Neural cell (in vitro differentiated cells): ENCODE results near the gene DNAH5.

Experiments
- EP300 ChIP-seq: fragments of 450-650 bp; conservative IDR thresholded peaks from 2 replicates; pipeline ENCODE4 v1.6.1; 2014; ENCODE audit warnings: antibody characterized with exemption, mild to moderate bottlenecking, moderate library complexity; ENCODE audit not compliant: poor library complexity, severe bottlenecking
- EZH2 ChIP-seq: fragments of 200-600, 300-800 bp; shearing (Covaris generic), sonication (generic); IDR thresholded peaks from 2 replicates; pipeline ENCODE4 v1.6.1; 2014; ENCODE audit warnings: antibody characterized with exemption, low read length, borderline replicate concordance, mild to moderate bottlenecking; ENCODE audit not compliant: insufficient read depth, poor library complexity, severe bottlenecking
- POLR2AphosphoS5 ChIP-seq: IDR thresholded peaks from 2 replicates; pipeline ENCODE4 v1.6.1; 2012
- TAF1 ChIP-seq: IDR thresholded peaks from 2 replicates; pipeline ENCODE4 v1.6.1; 2012; ENCODE audit warnings: low read depth
- TF ChIP-seq, protein P1 (sequence below): fragments of 450-650 bp; IDR thresholded peaks from 2 replicates; pipeline ENCODE4 v1.5.1; 2014; ENCODE audit warnings: antibody characterized with exemption, mild to moderate bottlenecking, moderate library complexity; ENCODE audit not compliant: poor library complexity, severe bottlenecking
- TF ChIP-seq, protein P2 (sequence below): IDR thresholded peaks from 2 replicates; pipeline ENCODE4 v1.6.1; 2012; ENCODE audit warnings: borderline replicate concordance

DNA sequence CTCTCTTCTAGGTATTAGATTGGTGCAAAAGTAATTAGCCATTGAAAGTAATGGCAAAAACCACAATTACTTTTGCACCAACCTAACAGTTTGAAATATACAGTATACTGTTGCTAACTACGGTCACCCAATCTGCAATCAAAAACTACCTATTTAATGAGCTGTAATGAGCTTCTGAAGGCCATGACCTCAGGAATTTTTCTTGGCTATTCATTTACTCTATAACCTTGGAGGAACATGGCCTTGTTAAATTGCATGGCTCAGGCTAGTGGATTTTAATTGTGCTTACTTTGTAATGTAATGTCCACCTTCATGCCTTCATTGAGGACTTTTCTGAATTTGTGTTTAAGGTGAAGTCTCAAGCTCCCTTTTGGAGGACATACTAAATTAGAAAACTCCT lies 24.7 kb downstream of the DNAH5 start:
- TF ChIP-seq, protein P1, sequence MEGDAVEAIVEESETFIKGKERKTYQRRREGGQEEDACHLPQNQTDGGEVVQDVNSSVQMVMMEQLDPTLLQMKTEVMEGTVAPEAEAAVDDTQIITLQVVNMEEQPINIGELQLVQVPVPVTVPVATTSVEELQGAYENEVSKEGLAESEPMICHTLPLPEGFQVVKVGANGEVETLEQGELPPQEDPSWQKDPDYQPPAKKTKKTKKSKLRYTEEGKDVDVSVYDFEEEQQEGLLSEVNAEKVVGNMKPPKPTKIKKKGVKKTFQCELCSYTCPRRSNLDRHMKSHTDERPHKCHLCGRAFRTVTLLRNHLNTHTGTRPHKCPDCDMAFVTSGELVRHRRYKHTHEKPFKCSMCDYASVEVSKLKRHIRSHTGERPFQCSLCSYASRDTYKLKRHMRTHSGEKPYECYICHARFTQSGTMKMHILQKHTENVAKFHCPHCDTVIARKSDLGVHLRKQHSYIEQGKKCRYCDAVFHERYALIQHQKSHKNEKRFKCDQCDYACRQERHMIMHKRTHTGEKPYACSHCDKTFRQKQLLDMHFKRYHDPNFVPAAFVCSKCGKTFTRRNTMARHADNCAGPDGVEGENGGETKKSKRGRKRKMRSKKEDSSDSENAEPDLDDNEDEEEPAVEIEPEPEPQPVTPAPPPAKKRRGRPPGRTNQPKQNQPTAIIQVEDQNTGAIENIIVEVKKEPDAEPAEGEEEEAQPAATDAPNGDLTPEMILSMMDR: no peak
- no peak for TF ChIP-seq EP300
- no peak for TF ChIP-seq TAF1
- TF ChIP-seq POLR2AphosphoS5: no peak
- TF ChIP-seq, protein P2, sequence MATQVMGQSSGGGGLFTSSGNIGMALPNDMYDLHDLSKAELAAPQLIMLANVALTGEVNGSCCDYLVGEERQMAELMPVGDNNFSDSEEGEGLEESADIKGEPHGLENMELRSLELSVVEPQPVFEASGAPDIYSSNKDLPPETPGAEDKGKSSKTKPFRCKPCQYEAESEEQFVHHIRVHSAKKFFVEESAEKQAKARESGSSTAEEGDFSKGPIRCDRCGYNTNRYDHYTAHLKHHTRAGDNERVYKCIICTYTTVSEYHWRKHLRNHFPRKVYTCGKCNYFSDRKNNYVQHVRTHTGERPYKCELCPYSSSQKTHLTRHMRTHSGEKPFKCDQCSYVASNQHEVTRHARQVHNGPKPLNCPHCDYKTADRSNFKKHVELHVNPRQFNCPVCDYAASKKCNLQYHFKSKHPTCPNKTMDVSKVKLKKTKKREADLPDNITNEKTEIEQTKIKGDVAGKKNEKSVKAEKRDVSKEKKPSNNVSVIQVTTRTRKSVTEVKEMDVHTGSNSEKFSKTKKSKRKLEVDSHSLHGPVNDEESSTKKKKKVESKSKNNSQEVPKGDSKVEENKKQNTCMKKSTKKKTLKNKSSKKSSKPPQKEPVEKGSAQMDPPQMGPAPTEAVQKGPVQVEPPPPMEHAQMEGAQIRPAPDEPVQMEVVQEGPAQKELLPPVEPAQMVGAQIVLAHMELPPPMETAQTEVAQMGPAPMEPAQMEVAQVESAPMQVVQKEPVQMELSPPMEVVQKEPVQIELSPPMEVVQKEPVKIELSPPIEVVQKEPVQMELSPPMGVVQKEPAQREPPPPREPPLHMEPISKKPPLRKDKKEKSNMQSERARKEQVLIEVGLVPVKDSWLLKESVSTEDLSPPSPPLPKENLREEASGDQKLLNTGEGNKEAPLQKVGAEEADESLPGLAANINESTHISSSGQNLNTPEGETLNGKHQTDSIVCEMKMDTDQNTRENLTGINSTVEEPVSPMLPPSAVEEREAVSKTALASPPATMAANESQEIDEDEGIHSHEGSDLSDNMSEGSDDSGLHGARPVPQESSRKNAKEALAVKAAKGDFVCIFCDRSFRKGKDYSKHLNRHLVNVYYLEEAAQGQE: no peak
- no peak for TF ChIP-seq EZH2
